ENCODE data around the gene GPAM.

DNA sequence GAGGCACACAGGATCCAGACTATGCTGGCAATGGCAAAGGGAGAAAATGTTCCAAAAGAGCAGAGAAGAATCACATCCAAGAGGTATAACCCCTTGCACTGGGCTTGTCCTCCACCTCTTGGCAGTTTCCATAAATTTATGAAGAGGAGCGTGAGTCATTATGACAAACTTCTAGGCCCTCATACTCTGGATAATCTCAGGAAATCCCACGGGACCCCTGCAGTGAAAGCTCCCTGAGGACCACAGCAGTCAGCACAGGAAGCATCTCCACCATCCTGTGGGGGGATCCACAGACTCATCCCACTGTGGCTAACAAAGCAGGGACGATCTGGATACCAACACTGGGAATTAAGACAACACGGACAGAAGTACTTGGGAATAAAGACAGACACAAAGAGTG, 30.3 kb upstream of the GPAM start:
- TF ChIP-seq CTCF (IDR thresholded peaks at IDR 0.05) (no peak), EP300 (IDR thresholded peaks at IDR 0.05) (no peak), POLR2AphosphoS5 (IDR thresholded peaks at IDR 0.05) (no peak)
